Measurements from ENCODE around the gene MAG. TPM values are rescaled to one million over a fixed set of nuclear protein-coding genes. Genes with fewer than 3 reads are reported as not detected.

The MAG gene
- total RNA-seq, 1 donor from 2014 or later, result not detected

DNA sequence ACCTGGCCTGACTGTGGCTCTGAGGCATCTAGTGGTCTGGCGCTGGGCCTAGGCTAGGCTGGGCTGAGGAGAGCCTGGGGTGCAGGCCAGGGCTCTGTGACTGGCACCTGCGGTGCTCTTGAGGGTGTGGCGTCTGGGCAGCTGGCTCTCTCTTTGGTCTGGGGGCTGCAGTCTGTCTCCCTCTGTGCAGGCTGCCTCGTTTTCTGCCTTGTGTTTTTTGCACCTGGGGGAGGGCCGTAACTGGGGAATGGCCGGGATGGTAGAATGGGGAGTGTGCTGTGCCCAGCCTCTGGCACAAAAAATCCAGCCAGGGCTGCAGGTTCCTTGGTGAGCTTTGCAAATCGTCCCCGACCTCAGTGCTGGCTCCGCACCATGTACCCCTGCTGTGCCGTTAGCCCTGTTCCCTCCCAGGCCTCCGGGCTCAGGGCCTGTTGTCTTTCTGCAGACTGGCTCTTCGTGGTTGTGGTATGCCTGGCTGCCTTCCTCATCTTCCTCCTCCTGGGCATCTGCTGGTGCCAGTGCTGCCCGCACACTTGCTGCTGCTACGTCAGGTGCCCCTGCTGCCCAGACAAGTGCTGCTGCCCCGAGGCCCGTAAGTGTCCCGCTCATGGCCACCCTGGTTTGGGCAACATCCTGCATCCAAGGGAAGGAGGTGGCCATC lies 29.7 kb upstream of the MAG start:
- intact Hi-C loops (cut with DNase I), result loop anchor here (10.0 kb wide), 1 partner anchor 217 kb away; the partner anchor contains the start of gene HPN
- DNase-seq (ENCODE audit: missing footprints) (peak; percentile 61), ATAC-seq (peak; percentile 7)

DNA sequence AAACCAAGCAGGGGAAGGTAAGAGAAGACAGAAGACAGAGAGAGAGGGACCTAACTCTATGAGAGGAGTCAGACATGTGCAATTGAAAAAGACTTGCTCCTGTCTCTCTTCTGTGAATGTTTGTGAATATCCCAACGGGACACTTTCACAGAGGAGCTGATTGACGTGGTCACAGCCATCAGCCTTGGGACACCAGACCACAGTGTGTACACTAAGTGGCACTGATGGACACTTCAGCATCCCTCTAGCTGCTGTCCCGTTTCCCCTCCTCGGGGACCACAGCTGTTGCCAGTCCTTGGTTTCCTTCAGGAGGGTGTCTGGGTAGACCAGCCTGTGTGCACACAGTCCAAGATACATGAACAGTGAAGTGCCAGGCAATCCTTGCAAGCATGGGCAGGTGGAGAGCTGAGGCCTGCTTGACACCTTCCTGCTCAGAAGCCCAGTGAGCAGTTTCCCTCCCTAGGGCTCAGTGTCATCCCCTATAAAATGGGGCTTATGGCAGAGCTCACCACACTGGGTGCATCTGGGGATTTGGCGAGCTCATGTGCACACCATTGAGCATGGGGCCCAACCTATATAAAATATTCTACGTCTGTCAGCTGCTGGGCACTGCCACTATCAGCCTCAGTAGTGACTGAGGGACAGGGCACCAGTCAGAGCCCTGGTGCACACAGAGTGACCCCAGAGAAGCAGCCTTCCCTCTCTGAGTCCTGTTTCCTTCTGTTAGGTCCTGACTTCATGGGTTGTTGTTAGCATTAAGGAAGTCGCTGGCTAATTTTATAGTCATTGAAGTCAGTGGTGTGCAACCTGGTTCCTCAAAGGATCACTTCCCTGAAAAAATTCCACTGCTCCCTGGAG lies 27.5 kb upstream of the MAG start:
- ATAC-seq, result no peak
- intact Hi-C loops (cut with DNase I), result loop anchor here (5.0 to 10.0 kb wide), 4 partner anchors 52 to 220 kb away; partner anchors contain the start of genes FXYD7 and HPN
- DNase-seq (ENCODE audit: missing footprints), result peak; percentile 35

DNA sequence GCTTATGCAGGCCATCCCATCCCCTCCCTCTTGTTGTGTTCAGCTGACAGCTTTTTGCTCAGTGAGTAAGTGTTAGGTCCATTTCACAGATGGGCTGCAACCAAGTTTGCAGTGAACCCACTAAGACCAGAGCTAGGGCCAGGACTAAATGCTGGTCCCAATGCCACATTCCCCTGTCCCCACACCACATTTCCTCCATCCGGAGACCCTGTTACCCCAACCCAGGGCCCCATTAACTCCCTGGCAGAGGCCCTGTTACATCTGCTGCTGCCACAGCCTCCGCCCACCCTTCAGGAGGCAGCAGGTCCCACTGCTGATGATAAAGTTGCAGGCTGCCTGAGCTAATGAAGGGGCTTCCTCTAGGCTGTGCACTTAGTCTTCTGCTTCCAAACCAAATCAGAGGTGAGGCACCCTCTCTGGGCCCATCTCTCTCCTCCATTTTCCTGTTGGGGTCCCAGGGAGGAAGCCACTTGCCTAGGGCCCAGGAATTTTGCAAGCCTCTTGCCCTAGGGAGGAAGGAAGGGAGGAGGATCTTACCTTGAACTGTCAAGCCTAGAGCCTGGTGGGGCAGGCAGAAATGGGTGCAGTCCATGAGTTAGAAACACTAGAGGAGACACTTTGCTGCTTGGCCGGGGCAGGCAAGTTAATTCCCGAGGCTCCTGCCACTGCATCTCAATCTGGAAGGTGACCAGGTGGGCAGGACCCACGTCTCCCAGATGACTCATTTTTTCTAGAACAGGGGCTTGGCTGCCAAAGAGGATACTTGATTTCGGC lies 26.6 kb upstream of the MAG start:
- intact Hi-C loops (cut with DNase I), result loop anchor here (5.0 to 10.0 kb wide), 4 partner anchors 53 to 221 kb away; partner anchors contain the start of genes FXYD7 and HPN
- ATAC-seq (no peak), DNase-seq (ENCODE audit: missing footprints) (peak; percentile 23)

DNA sequence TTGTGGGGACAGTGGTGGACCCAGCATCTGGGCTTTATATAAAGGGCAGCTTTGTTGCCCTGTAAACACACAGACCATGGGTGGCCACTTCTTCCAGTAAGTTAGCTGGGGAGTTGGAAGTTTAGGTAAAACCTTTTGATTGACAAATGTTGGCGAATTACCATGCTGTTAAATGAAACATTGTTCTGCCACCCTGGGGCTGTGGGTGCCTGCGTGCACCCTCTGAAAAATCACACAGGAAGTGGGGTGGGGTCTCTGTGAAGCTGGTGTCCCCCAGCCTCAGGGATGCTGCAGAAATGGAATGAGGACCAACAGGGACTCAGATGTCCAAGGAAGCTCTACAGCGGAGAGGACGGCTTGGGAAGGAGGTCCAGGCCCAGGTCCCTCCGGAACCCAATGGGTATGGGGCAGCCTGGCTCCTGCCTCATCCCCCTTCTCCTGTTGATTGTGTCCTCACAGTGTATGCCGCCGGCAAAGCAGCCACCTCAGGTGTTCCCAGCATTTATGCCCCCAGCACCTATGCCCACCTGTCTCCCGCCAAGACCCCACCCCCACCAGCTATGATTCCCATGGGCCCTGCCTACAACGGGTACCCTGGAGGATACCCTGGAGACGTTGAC lies 26.0 kb upstream of the MAG start:
- intact Hi-C loops (cut with DNase I), result loop anchor here (5.0 to 10.0 kb wide), 4 partner anchors 54 to 221 kb away; partner anchors contain the start of genes FXYD7 and HPN
- peak; percentile 27 for DNase-seq (ENCODE audit: missing footprints)
- no peak for ATAC-seq

DNA sequence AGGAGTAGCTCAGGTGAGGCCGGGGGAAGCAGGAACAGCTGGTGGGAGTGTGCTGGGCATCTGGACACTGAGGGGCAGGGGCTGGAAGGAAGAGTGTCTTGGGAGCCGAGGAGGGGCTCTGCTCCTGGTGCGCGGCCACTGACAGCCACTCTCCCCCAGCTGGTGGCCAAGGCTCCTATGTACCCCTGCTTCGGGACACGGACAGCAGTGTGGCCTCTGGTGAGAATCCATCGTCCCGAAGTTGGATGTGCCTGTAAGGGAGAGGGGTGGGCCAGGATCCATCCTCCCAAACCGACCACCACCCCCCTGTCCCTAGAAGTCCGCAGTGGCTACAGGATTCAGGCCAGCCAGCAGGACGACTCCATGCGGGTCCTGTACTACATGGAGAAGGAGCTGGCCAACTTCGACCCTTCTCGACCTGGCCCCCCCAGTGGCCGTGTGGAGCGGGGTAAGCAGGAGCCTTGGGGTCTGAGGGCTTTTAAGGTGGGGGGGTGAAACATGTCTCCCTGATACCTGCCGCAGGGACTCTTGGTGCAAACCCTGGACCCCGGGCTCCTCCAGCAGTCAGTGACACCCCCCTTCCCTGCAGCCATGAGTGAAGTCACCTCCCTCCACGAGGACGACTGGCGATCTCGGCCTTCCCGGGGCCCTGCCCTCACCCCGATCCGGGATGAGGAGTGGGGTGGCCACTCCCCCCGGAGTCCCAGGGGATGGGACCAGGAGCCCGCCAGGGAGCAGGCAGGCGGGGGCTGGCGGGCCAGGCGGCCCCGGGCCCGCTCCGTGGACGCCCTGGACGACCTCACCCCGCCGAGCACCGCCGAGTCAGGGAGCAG lies 25.2 kb upstream of the MAG start:
- ATAC-seq (peak; percentile 9), DNase-seq (ENCODE audit: missing footprints) (peak; percentile 70)
- intact Hi-C loops (cut with DNase I), result loop anchor here (5.0 to 10.0 kb wide), 4 partner anchors 54 to 222 kb away; partner anchors contain the start of genes FXYD7 and HPN

DNA sequence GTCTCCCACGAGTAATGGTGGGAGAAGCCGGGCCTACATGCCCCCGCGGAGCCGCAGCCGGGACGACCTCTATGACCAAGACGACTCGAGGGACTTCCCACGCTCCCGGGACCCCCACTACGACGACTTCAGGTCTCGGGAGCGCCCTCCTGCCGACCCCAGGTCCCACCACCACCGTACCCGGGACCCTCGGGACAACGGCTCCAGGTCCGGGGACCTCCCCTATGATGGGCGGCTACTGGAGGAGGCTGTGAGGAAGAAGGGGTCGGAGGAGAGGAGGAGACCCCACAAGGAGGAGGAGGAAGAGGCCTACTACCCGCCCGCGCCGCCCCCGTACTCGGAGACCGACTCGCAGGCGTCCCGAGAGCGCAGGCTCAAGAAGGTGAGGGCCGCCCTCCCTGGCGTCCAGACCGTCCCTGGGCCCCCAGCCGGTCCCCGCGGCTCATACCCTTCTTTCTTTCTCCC lies 24.6 kb upstream of the MAG start:
- intact Hi-C loops (cut with DNase I), result loop anchor here (5.0 to 10.0 kb wide), 4 partner anchors 55 to 223 kb away; partner anchors contain the start of genes FXYD7 and HPN
- ATAC-seq, result peak; percentile 31
- peak; percentile 83 for DNase-seq (ENCODE audit: missing footprints)

DNA sequence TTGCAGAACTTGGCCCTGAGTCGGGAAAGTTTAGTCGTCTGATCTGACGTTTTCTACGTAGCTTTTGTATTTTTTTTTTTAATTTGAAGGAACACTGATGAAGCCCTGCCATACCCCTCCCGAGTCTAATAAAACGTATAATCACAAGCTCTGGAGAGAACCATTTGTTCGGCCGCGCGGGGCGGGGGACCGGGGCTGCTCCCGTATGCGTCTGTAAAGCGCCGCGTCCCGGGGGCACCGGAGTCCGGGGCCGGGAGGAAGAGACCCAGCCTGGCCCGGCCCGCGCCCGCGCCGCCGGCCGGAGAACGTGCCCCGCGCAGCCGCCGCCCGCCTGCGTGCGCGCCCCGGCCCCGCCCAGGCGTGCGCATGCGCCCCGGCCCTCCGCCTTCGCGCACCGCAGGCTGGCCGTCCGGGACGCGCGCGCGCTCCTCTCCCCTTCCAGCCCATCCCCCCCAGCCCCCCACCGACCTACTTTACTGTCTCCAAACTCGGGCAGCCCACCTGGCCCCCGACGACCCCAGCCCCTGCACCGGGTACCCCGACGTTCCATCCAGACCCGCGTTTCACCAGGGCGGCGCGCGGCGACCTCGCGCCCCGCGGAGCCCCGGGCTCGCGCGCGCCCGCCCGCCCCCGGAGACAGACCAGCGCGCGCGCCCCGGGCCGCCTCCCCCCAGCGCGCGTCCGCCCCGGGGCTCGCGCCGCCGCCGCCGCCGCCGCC lies 24.0 kb upstream of the MAG start:
- ATAC-seq (peak; percentile 80), DNase-seq (ENCODE audit: missing footprints) (peak; percentile 92)
- intact Hi-C loops (cut with DNase I), result loop anchor here (5.0 to 10.0 kb wide), 4 partner anchors 56 to 223 kb away; partner anchors contain the start of genes FXYD7 and HPN

DNA sequence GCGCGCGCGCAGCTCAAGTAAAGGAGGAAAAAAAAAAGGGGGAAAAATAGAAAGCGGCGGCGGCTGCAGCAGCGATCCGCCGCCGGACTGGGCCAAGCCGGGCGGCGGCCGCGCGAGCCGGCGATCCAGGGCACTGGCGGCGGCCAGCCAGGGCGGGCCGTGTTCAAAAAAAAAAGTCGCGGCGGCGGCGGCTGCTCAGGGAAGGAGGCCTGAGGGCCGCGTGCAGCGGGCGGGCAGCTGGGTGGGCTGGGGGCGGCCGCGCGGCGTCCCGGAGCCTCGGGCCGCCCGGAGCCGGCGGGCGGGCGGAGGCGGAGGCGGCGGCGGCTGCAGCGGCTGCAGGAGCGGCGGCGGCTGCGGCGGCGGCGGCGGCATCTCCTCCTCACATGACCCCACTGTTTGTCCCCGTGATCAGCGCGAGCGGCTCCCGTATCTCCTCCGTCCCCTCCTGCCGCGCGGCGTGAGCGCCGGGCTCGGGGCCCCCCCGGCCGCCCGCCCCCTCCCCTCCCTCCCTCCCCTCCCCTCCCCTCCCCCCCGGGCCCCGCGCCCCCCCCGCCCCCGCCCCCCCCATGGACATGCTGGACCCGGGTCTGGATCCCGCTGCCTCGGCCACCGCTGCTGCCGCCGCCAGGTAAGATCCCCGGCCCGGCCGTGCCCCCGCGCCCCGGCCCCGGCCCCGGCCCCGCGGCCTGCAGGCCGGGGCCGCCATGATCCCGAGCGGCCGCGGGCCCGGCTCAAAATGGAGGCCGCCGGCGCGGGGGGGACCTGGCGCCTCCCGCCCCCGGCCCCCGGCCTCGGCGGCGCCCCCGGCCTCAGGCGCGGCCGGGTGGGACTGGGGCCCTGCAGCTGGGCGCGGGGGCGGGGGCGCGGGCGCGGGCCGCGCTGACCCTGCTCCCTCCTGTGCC lies 23.2 kb upstream of the MAG start, which contains the start of gene USF2:
TSS of gene USF2 (plus strand) at position 427 of the 902 bp plus-strand sequence. CDS start at position 567, 140 bp downstream.
- DNase-seq (ENCODE audit: missing footprints) (peak; percentile 86), ATAC-seq (no peak)
- intact Hi-C loops (cut with DNase I), result loop anchor here (5.0 to 10.0 kb wide), 4 partner anchors 56 to 224 kb away; partner anchors contain the start of genes FXYD7 and HPN

DNA sequence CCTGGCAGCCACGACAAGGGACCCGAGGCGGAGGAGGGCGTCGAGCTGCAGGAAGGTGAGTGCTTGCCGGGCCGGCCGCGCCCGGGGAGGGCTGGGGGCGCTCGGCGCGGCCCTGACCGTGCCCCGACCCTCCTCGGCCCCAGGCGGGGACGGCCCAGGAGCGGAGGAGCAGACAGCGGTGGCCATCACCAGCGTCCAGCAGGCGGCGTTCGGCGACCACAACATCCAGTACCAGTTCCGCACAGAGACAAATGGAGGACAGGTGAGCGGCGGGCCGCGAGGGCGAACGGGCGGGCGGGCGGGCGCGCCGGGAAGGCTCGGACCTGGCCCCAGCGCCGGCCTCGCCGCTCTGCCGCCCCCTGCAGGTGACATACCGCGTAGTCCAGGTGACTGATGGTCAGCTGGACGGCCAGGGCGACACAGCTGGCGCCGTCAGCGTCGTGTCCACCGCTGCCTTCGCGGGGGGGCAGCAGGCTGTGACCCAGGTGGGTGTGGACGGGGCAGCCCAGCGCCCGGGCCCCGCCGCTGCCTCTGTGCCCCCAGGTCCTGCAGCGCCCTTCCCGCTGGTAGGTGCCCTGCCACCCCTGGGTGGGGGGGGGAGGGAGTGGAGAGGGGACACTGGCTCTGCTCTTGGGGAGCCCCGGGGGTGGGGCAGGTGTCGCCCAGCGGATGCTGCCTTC lies 22.4 kb upstream of the MAG start:
- peak; percentile 61 for ATAC-seq
- peak; percentile 94 for DNase-seq (ENCODE audit: missing footprints)
- intact Hi-C loops (cut with DNase I), result loop anchor here (5.0 to 10.0 kb wide), 4 partner anchors 57 to 225 kb away; partner anchors contain the start of genes FXYD7 and HPN

DNA sequence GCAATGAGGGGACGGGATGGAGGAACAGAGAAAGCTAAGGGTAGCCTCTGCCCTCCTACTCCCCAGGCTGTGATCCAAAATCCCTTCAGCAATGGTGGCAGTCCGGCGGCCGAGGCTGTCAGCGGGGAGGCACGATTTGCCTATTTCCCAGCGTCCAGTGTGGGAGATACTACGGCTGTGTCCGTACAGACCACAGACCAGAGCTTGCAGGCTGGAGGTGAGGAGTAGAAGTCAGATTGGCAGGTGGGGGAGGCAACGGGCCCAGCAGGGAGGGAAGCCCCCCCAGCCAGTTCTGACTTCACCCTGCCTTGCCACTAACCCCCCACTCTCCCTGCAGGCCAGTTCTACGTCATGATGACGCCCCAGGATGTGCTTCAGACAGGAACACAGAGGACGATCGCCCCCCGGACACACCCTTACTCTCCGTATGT lies 21.6 kb upstream of the MAG start:
- DNase-seq (ENCODE audit: missing footprints) (peak; percentile 53), ATAC-seq (no peak)
- intact Hi-C loops (cut with DNase I), result no loop called here

DNA sequence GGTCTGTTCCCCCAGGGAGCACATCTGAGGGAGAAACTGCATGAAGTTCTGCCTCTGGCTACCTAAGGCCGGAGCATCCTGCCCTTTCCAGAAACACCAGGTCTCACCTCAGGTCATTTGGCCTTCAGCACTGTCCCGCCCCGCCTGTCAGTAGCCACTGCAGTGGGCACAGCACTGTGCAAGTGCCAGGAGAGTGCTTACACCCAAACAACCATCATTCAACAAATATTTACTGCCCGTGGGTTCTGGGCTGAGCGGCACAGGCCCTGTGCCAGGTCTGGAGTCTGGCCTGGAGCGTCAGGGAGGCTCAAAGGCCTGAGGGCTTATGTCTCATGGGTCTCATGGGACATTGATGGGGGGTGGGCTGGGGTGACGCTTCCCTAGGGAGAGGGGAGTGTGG lies 20.4 kb upstream of the MAG start:
- intact Hi-C loops (cut with DNase I), result no loop called here
- ATAC-seq (no peak), DNase-seq (ENCODE audit: missing footprints) (peak; percentile 45)

DNA sequence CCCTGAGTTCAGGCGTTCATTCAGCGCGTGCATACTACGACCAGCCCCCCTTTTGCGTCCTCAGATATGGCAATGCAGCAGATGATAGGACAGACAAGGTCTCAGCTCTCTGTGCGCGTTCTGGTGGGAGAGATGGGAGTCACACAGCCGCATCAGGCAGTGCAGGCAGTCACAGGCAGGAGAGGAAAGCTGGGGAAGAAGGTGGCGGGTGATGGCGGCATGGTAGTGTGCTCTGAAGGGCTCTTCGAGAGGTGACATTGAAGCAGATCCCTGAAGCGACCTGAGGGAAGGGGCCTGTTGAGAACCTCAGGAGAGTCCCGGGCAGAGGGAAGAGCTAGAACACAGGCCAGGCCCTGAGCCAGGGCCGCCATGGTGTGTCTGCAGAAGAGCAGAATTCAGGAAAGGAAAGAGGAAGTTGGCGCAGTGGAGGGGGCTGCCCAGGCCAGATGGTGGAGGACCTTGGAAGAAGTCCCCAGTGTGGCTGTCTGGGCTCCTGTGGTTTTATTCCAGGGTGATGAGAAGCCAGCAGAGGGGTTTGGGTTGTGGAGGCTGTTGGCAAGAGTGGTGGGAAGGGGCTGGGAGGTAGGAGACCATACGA lies 19.7 kb upstream of the MAG start:
- intact Hi-C loops (cut with DNase I), result no loop called here
- DNase-seq (ENCODE audit: missing footprints) (peak; percentile 64), ATAC-seq (no peak)

DNA sequence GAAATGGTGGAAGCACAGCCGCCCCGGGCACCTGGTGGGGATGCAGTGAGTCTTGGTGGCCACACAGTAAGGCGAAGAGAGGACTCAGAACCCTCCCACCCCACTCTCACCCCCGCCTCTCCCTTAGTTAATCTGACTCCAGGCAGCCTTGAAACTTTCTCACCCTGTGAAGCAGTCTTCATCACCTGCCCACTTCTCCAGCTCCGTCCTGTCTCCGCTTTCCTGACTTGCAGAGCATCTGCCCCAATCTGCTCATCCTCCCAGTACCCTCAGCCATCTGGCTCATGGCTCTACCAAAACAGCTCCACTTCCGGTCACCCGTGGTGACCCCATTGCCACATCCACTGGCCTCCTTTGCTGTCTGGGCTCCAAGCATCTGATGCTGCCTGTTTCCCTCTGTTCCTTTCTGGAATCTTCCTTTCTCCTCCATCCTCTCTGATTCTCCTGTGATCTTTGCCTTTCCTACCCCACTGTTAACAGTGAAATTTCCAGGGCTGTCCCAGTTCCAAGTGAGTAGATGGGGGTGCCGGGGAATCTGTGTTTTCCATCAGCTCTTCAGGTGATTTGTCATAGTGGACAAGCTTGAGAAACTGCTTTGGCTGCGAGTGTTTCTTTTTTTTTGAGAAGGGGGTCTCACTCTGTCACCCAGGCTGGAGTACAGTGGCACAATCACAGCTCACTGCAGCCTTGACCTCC lies 18.9 kb upstream of the MAG start:
- intact Hi-C loops (cut with DNase I), result no loop called here
- no peak for ATAC-seq
- peak; percentile 54 for DNase-seq (ENCODE audit: missing footprints)

DNA sequence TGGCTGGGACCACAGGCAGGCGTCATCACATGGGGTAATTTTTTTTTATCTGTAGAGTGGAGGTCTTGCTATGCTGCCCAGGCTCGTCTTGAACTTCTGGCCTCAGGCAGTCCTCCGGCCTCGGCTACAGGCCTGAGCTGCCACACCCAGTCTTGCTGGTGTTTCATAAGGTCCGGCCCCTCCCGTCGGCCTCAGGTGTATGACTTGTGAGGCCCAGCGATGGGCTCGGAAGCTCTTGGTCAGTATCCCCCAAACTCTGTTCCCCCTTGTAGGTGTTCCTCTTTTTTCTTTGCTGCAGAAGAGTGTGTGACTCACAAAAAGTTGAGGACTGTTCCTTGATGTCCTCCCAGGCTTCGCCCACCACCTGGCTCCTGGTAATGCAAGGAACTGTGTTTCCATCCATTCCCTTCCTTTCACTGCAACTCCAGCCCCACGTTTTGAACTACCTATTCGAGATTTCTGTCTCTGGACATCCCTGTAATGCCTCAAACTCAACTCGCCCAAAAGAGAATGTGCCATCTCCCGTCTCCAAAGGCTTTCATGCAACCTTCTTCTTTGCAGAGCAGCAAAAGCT lies 18.2 kb upstream of the MAG start:
- peak; percentile 65 for DNase-seq (ENCODE audit: missing footprints)
- intact Hi-C loops (cut with DNase I), result no loop called here
- no peak for ATAC-seq

Data from Right ventricle myocardium inferior (tissue), 1 donor.